GM21528 (cell line): ENCODE data around the gene INHBB.

Experiments
- ATAC-seq: cut with Tn5 transposase; IDR thresholded peaks from one replicate; pipeline ENCODE4 v1.9.1; 2021; ENCODE audit warnings: mild to moderate bottlenecking, moderate library complexity; ENCODE audit not compliant: unreplicated experiment, low FRiP score

Gene INHBB

GRCh38 chr2:120353931-120354330, 8.0 kb downstream of the INHBB start:
- ATAC-seq = no peak

GRCh38 chr2:120354467-120354866, 8.5 kb downstream of the INHBB start:
- ATAC-seq = no peak

- ATAC-seq = no peak
These were observed 9.2 kb downstream of the INHBB start for GRCh38 chr2:120354935-120355779.

GRCh38 chr2:120355780-120356266, 9.9 kb downstream of the INHBB start:
- no peak for ATAC-seq

- ATAC-seq = no peak
These were observed 11.8 kb downstream of the INHBB start for GRCh38 chr2:120357768-120358167.

GRCh38 chr2:120358734-120359465, 13.0 kb downstream of the INHBB start:
- ATAC-seq = no peak

GRCh38 chr2:120360307-120360855, 14.4 kb downstream of the INHBB start:
- ATAC-seq = no peak

- no peak for ATAC-seq
These were observed 17.0 kb downstream of the INHBB start for GRCh38 chr2:120362926-120363325.

GRCh38 chr2:120365236-120365793, 19.4 kb downstream of the INHBB start:
- no peak for ATAC-seq

GRCh38 chr2:120366698-120367097, 20.8 kb downstream of the INHBB start:
- ATAC-seq = no peak

- no peak for ATAC-seq
These were observed 21.3 kb downstream of the INHBB start for GRCh38 chr2:120367221-120367620.

- no peak for ATAC-seq
These were observed 21.7 kb downstream of the INHBB start for GRCh38 chr2:120367649-120368048.

- ATAC-seq = no peak
These were observed 22.1 kb downstream of the INHBB start for GRCh38 chr2:120368086-120368485.

GRCh38 chr2:120369250-120369649, 23.3 kb downstream of the INHBB start:
- ATAC-seq = no peak

GRCh38 chr2:120371969-120372625, 26.2 kb downstream of the INHBB start:
- ATAC-seq = no peak

- no peak for ATAC-seq
These were observed 26.9 kb downstream of the INHBB start for GRCh38 chr2:120372816-120373215.

GRCh38 chr2:120373424-120373823, 27.5 kb downstream of the INHBB start:
- ATAC-seq = no peak

- no peak for ATAC-seq
These were observed 28.9 kb downstream of the INHBB start for GRCh38 chr2:120374821-120375220.

- ATAC-seq = no peak
These were observed 29.5 kb downstream of the INHBB start for GRCh38 chr2:120375251-120376020.

GRCh38 chr2:120376101-120376500, 30.2 kb downstream of the INHBB start:
- no peak for ATAC-seq
